Fibroblast of lung (primary cell): Measurements from ENCODE around the gene CCNT1.

Experiments used
- EZH2 ChIP-seq: IDR thresholded peaks from 2 replicates; pipeline ENCODE4 v1.5.1; 2012; ENCODE audit warnings: low read length, control low read depth, mild to moderate bottlenecking; ENCODE audit errors: missing control alignments
- TF ChIP-seq, protein P1 (sequence below), 2 donors: IDR thresholded peaks in 1 of 2; conservative IDR thresholded peaks in 1 of 2; 1 replicate in 1 of 2; 2 replicates in 1 of 2; pipeline ENCODE4 v1.5.1; 2011 to 2012; ENCODE audit warnings: low read length in 2 of 2, control low read depth in 1 of 2, inconsistent platforms in 1 of 2, low read depth in 1 of 2, mild to moderate bottlenecking in 1 of 2

GRCh38 chr12:48686615-48687334 lies 29.7 kb downstream of the CCNT1 start:
- TF ChIP-seq, protein P1, sequence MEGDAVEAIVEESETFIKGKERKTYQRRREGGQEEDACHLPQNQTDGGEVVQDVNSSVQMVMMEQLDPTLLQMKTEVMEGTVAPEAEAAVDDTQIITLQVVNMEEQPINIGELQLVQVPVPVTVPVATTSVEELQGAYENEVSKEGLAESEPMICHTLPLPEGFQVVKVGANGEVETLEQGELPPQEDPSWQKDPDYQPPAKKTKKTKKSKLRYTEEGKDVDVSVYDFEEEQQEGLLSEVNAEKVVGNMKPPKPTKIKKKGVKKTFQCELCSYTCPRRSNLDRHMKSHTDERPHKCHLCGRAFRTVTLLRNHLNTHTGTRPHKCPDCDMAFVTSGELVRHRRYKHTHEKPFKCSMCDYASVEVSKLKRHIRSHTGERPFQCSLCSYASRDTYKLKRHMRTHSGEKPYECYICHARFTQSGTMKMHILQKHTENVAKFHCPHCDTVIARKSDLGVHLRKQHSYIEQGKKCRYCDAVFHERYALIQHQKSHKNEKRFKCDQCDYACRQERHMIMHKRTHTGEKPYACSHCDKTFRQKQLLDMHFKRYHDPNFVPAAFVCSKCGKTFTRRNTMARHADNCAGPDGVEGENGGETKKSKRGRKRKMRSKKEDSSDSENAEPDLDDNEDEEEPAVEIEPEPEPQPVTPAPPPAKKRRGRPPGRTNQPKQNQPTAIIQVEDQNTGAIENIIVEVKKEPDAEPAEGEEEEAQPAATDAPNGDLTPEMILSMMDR (conservative IDR thresholded peaks at IDR 0.05 in 1 of 2, IDR thresholded peaks at IDR 0.05 in 1 of 2; ENCODE audit: low read depth in 1 of 2, low read length in 2 of 2) = no peak
- TF ChIP-seq EZH2 = no peak
